OCI-LY3 (cell line): ENCODE measurements around the gene FAM169A.

Source experiments
- CTCF ChIP-seq: fragments of 200-600, 300-600 bp; sonication (generic); IDR thresholded peaks from 2 replicates; pipeline ENCODE4 v1.5.1; 2014; ENCODE audit warnings: antibody characterized with exemption, low read length, low read depth
- EZH2phosphoT487 ChIP-seq: fragments of 200-600 bp; shearing (Covaris generic); IDR thresholded peaks from 2 replicates; pipeline ENCODE4 v1.6.1; 2018; ENCODE audit warnings: antibody characterized with exemption, mixed run types, low read depth

- TF ChIP-seq CTCF = no peak
- no peak for TF ChIP-seq EZH2phosphoT487
Measured at GRCh38 chr5:74889523-74890105, 23.4 kb upstream of the FAM169A start.
